Uterus (tissue), 2 donors: ENCODE results near the gene CLEC2B.

ENCODE experiments used
- CTCF ChIP-seq, 4 experiments: fragments of 200-600 bp in 2 of 4; fragments of 450-650 bp in 2 of 4; sonication (generic) in 2 of 4; IDR thresholded peaks; one replicate each; pipeline ENCODE4 v1.5.1; 2016 to 2019; ENCODE audit warnings: antibody characterized with exemption in 4 of 4, mild to moderate bottlenecking in 2 of 4, moderate library complexity in 1 of 4
- POLR2A ChIP-seq, 2 donors: fragments of 450-650 bp; IDR thresholded peaks; one replicate each; pipeline ENCODE4 v1.6.1; 2016; ENCODE audit warnings: antibody characterized with exemption in 2 of 2, mild to moderate bottlenecking in 1 of 2, moderate library complexity in 1 of 2

GRCh38 chr12:9806714-9807113 lies 62.4 kb downstream of the CLEC2B start:
- TF ChIP-seq CTCF (IDR thresholded peaks at IDR 0.05) (no peak), POLR2A (IDR thresholded peaks at IDR 0.05) (no peak)
